Fibroblast of lung (primary cell): ENCODE results near the gene ZNF112. TPM values are rescaled to one million over a fixed set of nuclear protein-coding genes. Genes with fewer than 3 reads are reported as not detected.

Source experiments
- DNase-seq, 2 donors: peaks; one replicate each; pipeline versions ENCODE4 v3.0.0 to v3.0.0-alpha.2; 2010; ENCODE audit warnings: low read depth in 2 of 2
- H2AFZ ChIP-seq: 2 replicates; pipeline ENCODE4 v1.5.1; 2012; ENCODE audit warnings: low read length, control low read depth, inconsistent platforms
- H3K27ac ChIP-seq: 2 replicates; pipeline ENCODE4 v1.5.1; 2011; ENCODE audit warnings: low read length, control low read depth; ENCODE audit not compliant: insufficient read depth
- H3K27me3 ChIP-seq: 2 replicates; pipeline ENCODE4 v1.5.1; 2011; ENCODE audit warnings: mild to moderate bottlenecking, low read length; ENCODE audit not compliant: control insufficient read depth, insufficient read depth
- H3K36me3 ChIP-seq: 2 replicates; pipeline ENCODE4 v1.5.1; 2011; ENCODE audit warnings: low read length; ENCODE audit not compliant: control insufficient read depth, insufficient read depth
- H3K4me1 ChIP-seq: 2 replicates; pipeline ENCODE4 v1.5.1; 2011; ENCODE audit warnings: low read length; ENCODE audit not compliant: control insufficient read depth, insufficient read depth; ENCODE audit errors: extremely low read depth
- H3K4me2 ChIP-seq: 2 replicates; pipeline ENCODE4 v1.5.1; 2011; ENCODE audit warnings: low read length, control low read depth; ENCODE audit not compliant: insufficient read depth; ENCODE audit errors: extremely low read depth
- H3K4me3 ChIP-seq, 4 experiments: fragments of 200-600 bp in 1 of 4; sonication (generic) in 1 of 4; replicated peaks in 1 of 4; 2 replicates each; pipeline ENCODE4 v1.5.1; 2011 to 2016; ENCODE audit warnings: low read length in 4 of 4, low read depth in 3 of 4, mild to moderate bottlenecking in 3 of 4, control low read depth in 2 of 4, inconsistent platforms in 1 of 4, mixed read lengths in 1 of 4; ENCODE audit not compliant: insufficient read depth in 1 of 4; ENCODE audit errors: control extremely low read depth in 1 of 4
- H3K79me2 ChIP-seq: 2 replicates; pipeline ENCODE4 v1.5.1; 2012; ENCODE audit warnings: mild to moderate bottlenecking, low read length, inconsistent platforms; ENCODE audit not compliant: control insufficient read depth, insufficient read depth
- H3K9ac ChIP-seq: 2 replicates; pipeline ENCODE4 v1.5.1; 2011; ENCODE audit warnings: mild to moderate bottlenecking, low read length, control low read depth; ENCODE audit not compliant: insufficient read depth
- H3K9me3 ChIP-seq: 2 replicates; pipeline ENCODE4 v1.5.1; 2012; ENCODE audit warnings: low read depth, low read length; ENCODE audit not compliant: control insufficient read depth, insufficient read depth
- H4K20me1 ChIP-seq: 2 replicates; pipeline ENCODE4 v1.5.1; 2011; ENCODE audit warnings: low read length; ENCODE audit not compliant: control insufficient read depth, insufficient read depth; ENCODE audit errors: extremely low read depth
- CTCF ChIP-seq, 2 donors: IDR thresholded peaks in 1 of 2; conservative IDR thresholded peaks in 1 of 2; 1 replicate in 1 of 2; 2 replicates in 1 of 2; pipeline ENCODE4 v1.5.1; 2011 to 2012; ENCODE audit warnings: low read length in 2 of 2, control low read depth in 1 of 2, inconsistent platforms in 1 of 2, low read depth in 1 of 2, mild to moderate bottlenecking in 1 of 2
- EZH2 ChIP-seq: IDR thresholded peaks from 2 replicates; pipeline ENCODE4 v1.5.1; 2012; ENCODE audit warnings: low read length, control low read depth, mild to moderate bottlenecking; ENCODE audit errors: missing control alignments
- polyA plus RNA-seq, 2 donors: library from polyadenylated mRNA; depleted of rRNA in 1 of 2; stranded (reverse) in 1 of 2; unstranded in 1 of 2; fragments of >200 nt; gene quantifications; 2 replicates each; pipeline ENCODE4 v1.2.1, GENCODE V29; 2011 to 2012; ENCODE audit warnings: missing spikeins in 1 of 2
- total RNA-seq: library from RNA; depleted of rRNA; stranded (reverse); fragments of >200 nt; gene quantifications from 2 replicates; pipeline ENCODE4 v1.2.1, GENCODE V29; 2014

ZNF112 gene
- total and polyA plus RNA-seq, 2 donors (not counting 1 experiment from before 2014, with no cell fraction given), result 4.9 to 9.1 TPM

GRCh38 chr19:44306283-44306682 is 50.2 kb downstream of the ZNF112 start:
- TF ChIP-seq EZH2 (no peak), CTCF (conservative IDR thresholded peaks at IDR 0.05 in 1 of 2, IDR thresholded peaks at IDR 0.05 in 1 of 2; ENCODE audit: low read depth in 1 of 2, low read length in 2 of 2) (no peak)
- Histone ChIP-seq H2AFZ (no peak overlapping the region), H3K27ac (no peak overlapping the region), H3K36me3 (no peaks in the 10 kb centered on the region), H3K4me2 (no peak overlapping the region), H4K20me1 (no peaks in the 10 kb centered on the region), H3K4me1 (peaks cover 4% of the 10 kb centered on the region), H3K4me3 (no peak overlapping the region), H3K27me3 (no peaks in the 10 kb centered on the region), H3K9me3 (no peaks in the 10 kb centered on the region), H3K9ac (no peak overlapping the region), H3K79me2 (no peaks in the 10 kb centered on the region)
- no peak for DNase-seq

- TF ChIP-seq CTCF (conservative IDR thresholded peaks at IDR 0.05 in 1 of 2, IDR thresholded peaks at IDR 0.05 in 1 of 2; ENCODE audit: low read depth in 1 of 2, low read length in 2 of 2) (no peak), EZH2 (no peak)
- Histone ChIP-seq H3K4me1 (peaks cover 4% of the 10 kb centered on the region), H3K9ac (no peak overlapping the region), H3K4me2 (peak overlapping the region; percentile 56), H3K4me3 (peak overlapping the region in 2 of 4 experiments; percentile 84 to 97), H2AFZ (peak overlapping the region; percentile 13), H3K27ac (no peak overlapping the region), H3K79me2 (no peaks in the 10 kb centered on the region), H3K9me3 (no peaks in the 10 kb centered on the region), H3K27me3 (no peaks in the 10 kb centered on the region), H4K20me1 (no peaks in the 10 kb centered on the region), H3K36me3 (no peaks in the 10 kb centered on the region)
- DNase-seq, result no peak
These were observed 51.0 kb downstream of the ZNF112 start for GRCh38 chr19:44305457-44305856.

- TF ChIP-seq CTCF (conservative IDR thresholded peaks at IDR 0.05 in 1 of 2, IDR thresholded peaks at IDR 0.05 in 1 of 2; ENCODE audit: low read depth in 1 of 2, low read length in 2 of 2) (no peak), EZH2 (no peak)
- peak within 1 kb of the TSS; percentile 68 for H3K9ac ChIP-seq
- no peaks in the 10 kb centered on the region for H4K20me1 ChIP-seq
- peak within 1 kb of the TSS; percentile 61 for H3K27ac ChIP-seq
- no peaks in the 10 kb centered on the region for H3K79me2 ChIP-seq
- no peaks in the 10 kb centered on the region for H3K36me3 ChIP-seq
- H3K9me3 ChIP-seq, result no peaks in the 10 kb centered on the region
- H3K4me1 ChIP-seq, result peaks cover 4% of the 10 kb centered on the region
- peak within 1 kb of the TSS; percentile 48 to 97 (median 74) for H3K4me3 ChIP-seq
- no peaks in the 10 kb centered on the region for H3K27me3 ChIP-seq
- H3K4me2 ChIP-seq, result peak within 1 kb of the TSS; percentile 83
- peak within 1 kb of the TSS; percentile 98 for H2AFZ ChIP-seq
- peak; percentile 98 to 99 for DNase-seq
These were observed 51.8 kb downstream of the ZNF112 start, which contains the start of gene ZNF235 for GRCh38 chr19:44304659-44305193. Gene ZNF235, minus strand, starts transcription at chr19:44305025. Its CDS starts 1,621 bp downstream, at chr19:44303404.
